IMR-90 (cell line): ENCODE results near the gene PKNOX1.

Experiments used
- CEBPB ChIP-seq: IDR thresholded peaks from 2 replicates; pipeline ENCODE4 v1.6.1; 2012; ENCODE audit warnings: low read depth, low read length, improper control_type of control experiment
- CTCF ChIP-seq: conservative IDR thresholded peaks from 2 replicates; pipeline ENCODE4 v1.5.1; 2012; ENCODE audit warnings: mild to moderate bottlenecking, low read depth, low read length, improper control_type of control experiment
- MAFK ChIP-seq: IDR thresholded peaks from 2 replicates; pipeline ENCODE4 v1.6.1; 2012; ENCODE audit warnings: low read depth, low read length, improper control_type of control experiment
- POLR2A ChIP-seq: IDR thresholded peaks from 2 replicates; pipeline ENCODE4 v1.6.1; 2012; ENCODE audit warnings: mild to moderate bottlenecking, low read depth, low read length
- RFX5 ChIP-seq: IDR thresholded peaks from 2 replicates; pipeline ENCODE4 v1.8.0; 2012; ENCODE audit warnings: low read depth, mild to moderate bottlenecking, low read length, moderate library complexity
- USF2 ChIP-seq: fragments of 150-350 bp; IDR thresholded peaks from 2 replicates; pipeline ENCODE4 v1.6.1; 2017; ENCODE audit warnings: mild to moderate bottlenecking, antibody characterized with exemption, low read length, low read depth

GRCh38 chr21:43025636-43026180, 51.3 kb downstream of the PKNOX1 start:
- TF ChIP-seq CTCF (no peak), POLR2A (no peak), CEBPB (peak; percentile 88), RFX5 (no peak), USF2 (no peak), MAFK (no peak)
